Activated CD8-positive, alpha-beta memory T cell treated with anti-CD3 and anti-CD28 coated beads for 36 hours (primary cell): ENCODE results near the gene CA9. TPM values are rescaled to one million over a fixed set of nuclear protein-coding genes. Genes with fewer than 3 reads are reported as not detected.

Experiments used
- CTCF ChIA-PET: fragments of 350-600 bp; sonication (Branson Sonifier 250); formaldehyde crosslinking; loops from one replicate; lab custom pipeline; 2021; ENCODE audit warnings: antibody characterized with exemption; lab: Charles Lee
- POLR2A ChIA-PET: fragments of 350-600 bp; sonication (Branson Sonifier 250); formaldehyde crosslinking; loops from one replicate; lab custom pipeline; 2021; ENCODE audit warnings: antibody characterized with exemption; lab: Charles Lee
- total RNA-seq, 2 experiments: library from RNA; stranded (reverse); gene quantifications; one replicate each; pipeline ENCODE4 v1.2.3, GENCODE V29; 2021

CA9 gene
- total RNA-seq, 2 experiments from 2014 or later = 5.5 to 6.2 TPM

DNA sequence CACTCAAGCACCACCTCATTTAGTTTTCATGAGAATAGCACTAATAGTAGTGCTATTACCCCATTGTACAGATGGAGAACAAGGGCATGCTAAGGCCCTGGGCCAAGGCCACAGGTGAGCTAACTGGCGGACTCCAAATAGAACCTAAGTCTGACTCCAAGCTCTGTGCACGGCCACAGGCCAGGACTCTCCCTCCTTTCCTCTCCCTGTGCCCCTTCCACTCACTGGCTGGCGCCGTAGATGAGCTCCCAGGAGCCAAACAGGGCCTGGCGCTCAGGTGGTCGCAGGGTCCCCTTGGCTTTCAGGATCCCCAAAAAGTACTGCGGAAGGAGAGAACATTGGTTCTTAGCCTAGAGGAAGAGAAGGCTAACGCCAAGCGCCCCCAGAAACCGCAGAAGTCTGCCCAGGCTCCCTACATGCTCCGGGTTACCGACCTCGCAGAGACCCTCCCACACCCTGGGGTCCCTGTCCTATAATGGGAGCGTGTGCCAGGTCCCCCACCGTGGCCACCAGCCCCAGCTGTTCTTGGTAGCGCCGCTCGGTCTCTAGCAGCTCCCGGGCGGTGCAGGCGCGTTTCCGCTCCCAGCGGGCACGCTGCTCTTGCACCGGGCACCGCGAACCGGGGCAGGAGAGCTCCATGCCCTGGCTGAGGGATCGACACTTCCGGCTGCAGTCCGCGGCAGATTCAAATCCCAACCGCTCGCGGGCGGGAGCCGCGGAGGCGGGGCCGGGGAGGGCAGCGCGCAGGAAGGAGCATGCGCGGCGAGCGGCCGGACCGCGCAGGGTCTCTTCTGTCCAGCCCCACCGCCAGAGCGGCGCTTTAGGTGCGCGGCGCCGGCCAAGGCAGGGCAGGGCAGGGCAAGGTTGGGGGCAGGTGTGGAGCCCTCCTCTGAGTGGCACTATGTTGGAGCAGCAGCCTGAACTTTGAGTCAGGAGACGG, 8.9 kb upstream of the CA9 start, which contains the start of gene ARHGEF39:
ARHGEF39 (minus strand) TSS at position 665 of the 940 bp plus-strand sequence; CDS start at position 639, 26 bp downstream.
- POLR2A ChIA-PET = interaction anchor here (0.6 to 1.7 kb wide), 4 partner anchors 46 to 971 kb away, joined by 3 to 10 read pairs (median 4); partner anchors contain the start of genes CD72, CREB3, HINT2 and TLN1
- CTCF ChIA-PET = interaction anchor here (0.5 to 2.0 kb wide), 10 partner anchors 15 to 288 kb away, joined by 3 to 9 read pairs (median 4); partner anchors contain the start of genes CREB3 and TLN1

- POLR2A ChIA-PET = interaction anchor here (0.6 to 1.7 kb wide), 2 partner anchors 67 to 972 kb away, joined by 5 to 10 read pairs; partner anchors contain the start of genes CREB3 and TLN1
- CTCF ChIA-PET = interaction anchor here (0.5 to 2.0 kb wide), 3 partner anchors 16 to 288 kb away, joined by 3 to 5 read pairs (median 4); no protein-coding TSS in a partner anchor
Observed at GRCh38 chr9:35665471-35665818, 8.3 kb upstream of the CA9 start.

DNA sequence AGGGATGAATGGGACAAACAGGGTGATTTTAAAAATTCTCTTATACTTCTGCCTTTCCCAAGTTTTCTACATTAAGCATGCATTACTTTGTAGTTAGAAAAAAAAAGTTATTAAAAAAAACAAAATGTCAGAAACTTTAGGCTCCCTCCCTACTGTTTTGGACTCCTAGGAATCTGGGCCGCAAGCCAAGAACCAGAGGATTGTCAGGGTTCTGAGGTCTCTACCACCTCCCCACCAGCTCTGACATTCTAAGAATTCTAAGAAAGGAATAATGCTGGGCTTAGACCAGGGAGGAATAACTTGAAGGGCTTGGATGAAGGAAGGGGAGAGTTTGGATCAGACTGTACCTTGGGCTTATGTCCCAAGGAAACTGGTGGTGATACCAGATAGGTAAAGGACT, 7.7 kb upstream of the CA9 start:
- CTCF ChIA-PET = interaction anchor here (2.0 kb wide), 1 partner anchor 18 kb away, joined by 5 read pairs; no protein-coding TSS in a partner anchor
- POLR2A ChIA-PET = interaction anchor here (1.7 kb wide), 1 partner anchor 66 kb away, joined by 10 read pairs; the partner anchor contains the start of genes CREB3 and TLN1

DNA sequence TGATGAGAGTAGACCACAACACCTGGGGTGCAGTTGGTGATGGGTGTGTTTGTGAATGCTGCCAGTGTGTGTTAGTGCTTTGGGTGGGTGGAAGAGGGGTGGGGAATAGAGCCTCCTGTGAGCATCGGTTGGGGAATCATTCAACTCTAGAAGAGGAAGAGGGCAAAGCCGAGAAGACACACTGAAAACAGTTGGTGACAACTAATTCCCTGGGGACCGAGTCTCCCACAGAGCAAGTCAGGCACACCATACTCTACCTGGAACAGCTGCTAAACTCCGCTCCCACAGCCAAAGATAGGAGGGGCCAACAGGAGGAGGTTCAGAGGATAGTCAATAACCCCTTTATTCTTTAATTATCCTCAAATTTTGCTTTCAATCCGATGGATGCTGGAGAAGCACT, 7.2 kb upstream of the CA9 start:
- CTCF ChIA-PET = interaction anchor here (2.0 kb wide), 1 partner anchor 18 kb away, joined by 5 read pairs; no protein-coding TSS in a partner anchor

GRCh38 chr9:35667939-35668338, 5.8 kb upstream of the CA9 start:
- CTCF ChIA-PET = no interaction called here
- POLR2A ChIA-PET = no interaction called here

More for the DNA sequence above, 7.2 kb upstream of the CA9 start:
- POLR2A ChIA-PET = no interaction called here

GRCh38 chr9:35669331-35670145, 4.2 kb upstream of the CA9 start:
- POLR2A ChIA-PET = no interaction called here
- CTCF ChIA-PET = interaction anchor here (0.9 to 2.0 kb wide), 2 partner anchors 12 to 27 kb away, joined by 4 to 8 read pairs; partner anchors contain the start of genes CCDC107 and RMRP

- ChIA-PET POLR2A (no interaction called here), CTCF (no interaction called here)
Observed at GRCh38 chr9:35674025-35674361, 265 bp downstream of the CA9 start.

DNA sequence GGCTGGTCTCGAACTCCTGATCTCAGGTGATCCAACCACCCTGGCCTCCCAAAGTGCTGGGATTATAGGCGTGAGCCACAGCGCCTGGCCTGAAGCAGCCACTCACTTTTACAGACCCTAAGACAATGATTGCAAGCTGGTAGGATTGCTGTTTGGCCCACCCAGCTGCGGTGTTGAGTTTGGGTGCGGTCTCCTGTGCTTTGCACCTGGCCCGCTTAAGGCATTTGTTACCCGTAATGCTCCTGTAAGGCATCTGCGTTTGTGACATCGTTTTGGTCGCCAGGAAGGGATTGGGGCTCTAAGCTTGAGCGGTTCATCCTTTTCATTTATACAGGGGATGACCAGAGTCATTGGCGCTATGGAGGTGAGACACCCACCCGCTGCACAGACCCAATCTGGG, 1.5 kb downstream of the CA9 start:
- CTCF ChIA-PET = interaction anchor here (0.9 to 2.0 kb wide), 6 partner anchors 10 to 65 kb away, joined by 3 to 5 read pairs (median 4); partner anchors contain the start of genes CCDC107 and RMRP

GRCh38 chr9:35675732-35676392, 2.1 kb downstream of the CA9 start:
- CTCF ChIA-PET = interaction anchor here (1.0 to 2.0 kb wide), 5 partner anchors 10 to 54 kb away, joined by 3 to 5 read pairs (median 4); partner anchors contain the start of genes CCDC107 and RMRP
- POLR2A ChIA-PET = interaction anchor here (0.6 to 1.3 kb wide), 2 partner anchors 15 to 121 kb away, joined by 3 to 5 read pairs; no protein-coding TSS in a partner anchor

More for the DNA sequence above, 1.5 kb downstream of the CA9 start:
- POLR2A ChIA-PET = interaction anchor here (0.6 to 1.3 kb wide), 2 partner anchors 16 to 122 kb away, joined by 3 to 5 read pairs; no protein-coding TSS in a partner anchor

DNA sequence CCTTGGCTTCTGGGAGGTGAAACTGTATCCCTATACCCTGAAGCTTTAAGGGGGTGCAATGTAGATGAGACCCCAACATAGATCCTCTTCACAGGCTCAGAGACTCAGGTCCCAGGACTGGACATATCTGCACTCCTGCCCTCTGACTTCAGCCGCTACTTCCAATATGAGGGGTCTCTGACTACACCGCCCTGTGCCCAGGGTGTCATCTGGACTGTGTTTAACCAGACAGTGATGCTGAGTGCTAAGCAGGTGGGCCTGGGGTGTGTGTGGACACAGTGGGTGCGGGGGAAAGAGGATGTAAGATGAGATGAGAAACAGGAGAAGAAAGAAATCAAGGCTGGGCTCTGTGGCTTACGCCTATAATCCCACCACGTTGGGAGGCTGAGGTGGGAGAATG, 5.4 kb downstream of the CA9 start:
- ChIA-PET CTCF (interaction anchor here (0.6 to 1.4 kb wide), 2 partner anchors 16 to 31 kb away, joined by 4 to 5 read pairs; no protein-coding TSS in a partner anchor), POLR2A (no interaction called here)

GRCh38 chr9:35679766-35680330, 6.1 kb downstream of the CA9 start:
- CTCF ChIA-PET = interaction anchor here (0.6 to 1.4 kb wide), 2 partner anchors 16 to 30 kb away, joined by 4 to 5 read pairs; no protein-coding TSS in a partner anchor
- POLR2A ChIA-PET = no interaction called here

DNA sequence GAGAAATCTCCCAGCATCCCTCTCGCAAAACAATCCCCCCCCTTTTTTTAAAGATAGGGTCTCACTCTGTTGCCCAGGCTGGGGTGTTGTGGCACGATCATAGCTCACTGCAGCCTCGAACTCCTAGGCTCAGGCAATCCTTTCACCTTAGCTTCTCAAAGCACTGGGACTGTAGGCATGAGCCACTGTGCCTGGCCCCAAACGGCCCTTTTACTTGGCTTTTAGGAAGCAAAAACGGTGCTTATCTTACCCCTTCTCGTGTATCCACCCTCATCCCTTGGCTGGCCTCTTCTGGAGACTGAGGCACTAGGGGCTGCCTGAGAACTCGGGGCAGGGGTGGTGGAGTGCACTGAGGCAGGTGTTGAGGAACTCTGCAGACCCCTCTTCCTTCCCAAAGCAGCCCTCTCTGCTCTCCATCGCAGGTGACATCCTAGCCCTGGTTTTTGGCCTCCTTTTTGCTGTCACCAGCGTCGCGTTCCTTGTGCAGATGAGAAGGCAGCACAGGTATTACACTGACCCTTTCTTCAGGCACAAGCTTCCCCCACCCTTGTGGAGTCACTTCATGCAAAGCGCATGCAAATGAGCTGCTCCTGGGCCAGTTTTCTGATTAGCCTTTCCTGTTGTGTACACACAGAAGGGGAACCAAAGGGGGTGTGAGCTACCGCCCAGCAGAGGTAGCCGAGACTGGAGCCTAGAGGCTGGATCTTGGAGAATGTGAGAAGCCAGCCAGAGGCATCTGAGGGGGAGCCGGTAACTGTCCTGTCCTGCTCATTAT, 6.8 kb downstream of the CA9 start:
- POLR2A ChIA-PET = interaction anchor here (0.6 kb wide), 1 partner anchor 161 kb away, joined by 4 read pairs; no protein-coding TSS in a partner anchor
- CTCF ChIA-PET = interaction anchor here (1.4 kb wide), 1 partner anchor 15 kb away, joined by 5 read pairs; no protein-coding TSS in a partner anchor

DNA sequence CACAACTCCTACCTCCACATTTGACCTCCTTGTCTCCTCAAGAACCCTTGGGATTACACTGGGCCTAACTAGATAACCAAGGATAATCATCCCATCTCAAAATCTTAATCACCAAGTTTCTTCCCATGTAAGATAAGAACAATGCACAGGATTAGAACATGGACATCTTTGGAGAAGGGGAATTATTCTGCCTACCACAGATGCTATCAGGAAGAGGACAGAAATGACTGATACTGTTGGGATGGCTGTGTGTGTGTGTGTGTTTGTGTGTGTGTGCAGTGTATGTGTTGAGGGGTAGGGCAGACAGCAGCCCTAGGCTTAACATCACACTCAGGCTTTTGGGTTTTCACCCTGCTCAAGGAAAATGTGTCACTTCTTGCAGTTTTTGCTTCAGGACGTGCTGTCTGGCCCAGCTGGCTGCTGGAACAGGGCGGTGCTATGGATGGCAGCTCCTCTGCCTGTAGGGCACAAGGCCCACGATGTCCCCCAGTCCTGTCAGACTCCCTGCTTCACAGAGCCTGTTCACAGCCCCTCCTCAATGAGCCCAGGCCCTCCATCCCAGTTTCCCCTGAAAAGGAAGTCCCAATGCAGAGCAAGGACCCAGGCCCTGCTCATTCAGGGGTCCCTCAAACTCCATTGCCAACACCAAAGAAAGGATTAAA, 7.7 kb downstream of the CA9 start:
- POLR2A ChIA-PET = no interaction called here
- CTCF ChIA-PET = no interaction called here

- ChIA-PET POLR2A (interaction anchor here (0.6 kb wide), 1 partner anchor 28 kb away, joined by 7 read pairs; no protein-coding TSS in a partner anchor), CTCF (no interaction called here)
Observed at GRCh38 chr9:35682051-35682450, 8.3 kb downstream of the CA9 start.

DNA sequence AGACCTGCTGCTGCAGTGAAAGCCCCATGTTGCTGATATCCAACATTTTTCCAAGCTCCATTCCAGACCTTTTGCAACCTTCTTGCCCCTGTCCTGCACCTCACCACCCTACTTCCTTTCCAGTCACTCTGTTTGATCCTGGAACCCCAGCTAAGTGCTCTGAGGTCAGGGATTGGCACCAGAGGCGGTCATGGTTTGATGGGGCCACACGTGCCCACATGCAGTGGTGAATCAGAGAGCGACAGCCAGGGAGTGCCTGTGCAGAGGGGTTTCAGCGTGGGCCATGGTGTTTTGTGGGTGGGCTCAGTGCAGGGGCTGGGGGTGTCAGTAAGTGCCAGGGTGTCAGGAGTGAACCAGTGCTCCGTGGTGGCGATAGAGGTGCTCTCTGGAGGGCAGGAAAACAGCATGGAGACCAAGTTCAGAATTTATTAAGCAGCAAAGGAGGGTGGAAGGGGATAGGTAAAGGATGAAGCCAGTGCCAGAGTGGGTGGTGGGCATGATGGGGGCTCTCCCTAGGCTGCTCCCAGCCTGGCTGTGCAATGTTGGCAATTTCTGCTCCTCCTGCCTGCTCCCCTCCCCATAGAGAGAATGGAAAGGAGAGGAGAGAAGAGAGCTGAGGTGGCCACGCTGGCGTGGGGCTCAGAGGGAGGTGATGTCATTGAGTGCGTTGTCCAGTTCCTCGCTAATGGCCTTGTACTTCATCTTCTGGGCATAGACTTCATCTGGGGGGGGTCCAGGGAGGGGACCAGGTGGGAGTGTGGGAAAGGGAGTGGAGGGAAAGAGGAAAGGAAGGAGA, 9.0 kb downstream of the CA9 start:
- CTCF ChIA-PET = interaction anchor here (1.0 kb wide), 1 partner anchor 14 kb away, joined by 9 read pairs; no protein-coding TSS in a partner anchor

More for the DNA sequence above, 9.0 kb downstream of the CA9 start:
- POLR2A ChIA-PET = interaction anchor here (0.6 kb wide), 1 partner anchor 29 kb away, joined by 7 read pairs; no protein-coding TSS in a partner anchor
